ENCODE data around the gene SLC6A6. TPM values are rescaled to one million over a fixed set of nuclear protein-coding genes. Genes with fewer than 3 reads are reported as not detected.
A peak's percentile ranks its signal among the peaks of the same experiment; 100 is the strongest.

SLC6A6 gene
- total RNA-seq, 2 donors from 2014 or later: 4.9 to 5.7 TPM

- WGBS, 2 donors: 81 to 86% methylated on average over 4 of the region's 4 CpGs
- no peaks in the 10 kb centered on the region for H3K36me3 ChIP-seq (replicated peaks in 1 of 2; ENCODE audit: insufficient read depth in 1 of 2, low read depth in 2 of 2)
- DNase-seq (no peak), ATAC-seq (no peak)
- peaks cover 26% of the 10 kb centered on the region for H3K4me1 ChIP-seq
- H3K9me3 ChIP-seq: no peaks in the 10 kb centered on the region
- no peak overlapping the region for H3K27ac ChIP-seq
- intact Hi-C loops (cut with DNase I): loop anchor here (10.0 kb wide), 1 partner anchor 570 kb away; no protein-coding TSS in a partner anchor
- H3K27me3 ChIP-seq: no peaks in the 10 kb centered on the region
- H3K4me3 ChIP-seq: no peak overlapping the region
- TF ChIP-seq CTCF (IDR thresholded peaks at IDR 0.05) (no peak), POLR2A (IDR thresholded peaks at IDR 0.05) (no peak)
Observed at GRCh38 chr3:14464521-14464920, 62.1 kb downstream of the SLC6A6 start.

GRCh38 chr3:14465425-14465824 is 63.0 kb downstream of the SLC6A6 start:
- Histone ChIP-seq H3K36me3 (replicated peaks in 1 of 2; ENCODE audit: insufficient read depth in 1 of 2, low read depth in 2 of 2) (no peaks in the 10 kb centered on the region), H3K27ac (no peak overlapping the region), H3K9me3 (no peaks in the 10 kb centered on the region), H3K4me1 (peaks cover 17% of the 10 kb centered on the region), H3K27me3 (no peaks in the 10 kb centered on the region), H3K4me3 (no peak overlapping the region)
- 84 to 92% methylated on average over 3 of the region's 3 CpGs for WGBS, 2 donors
- DNase-seq: no peak
- ATAC-seq: no peak
- TF ChIP-seq POLR2A (IDR thresholded peaks at IDR 0.05) (no peak), CTCF (IDR thresholded peaks at IDR 0.05) (no peak)
- intact Hi-C loops (cut with DNase I): loop anchor here (5.0 to 10.0 kb wide), 2 partner anchors 263 to 571 kb away; no protein-coding TSS in a partner anchor

GRCh38 chr3:14466179-14466903 is 63.9 kb downstream of the SLC6A6 start:
- H3K9me3 ChIP-seq: no peaks in the 10 kb centered on the region
- H3K27me3 ChIP-seq: no peaks in the 10 kb centered on the region
- H3K4me1 ChIP-seq: peaks cover 8% of the 10 kb centered on the region
- ATAC-seq (no peak), DNase-seq (no peak)
- WGBS, 2 donors: 80 to 87% methylated on average over 21 of the region's 23 CpGs
- no peak for TF ChIP-seq POLR2A (IDR thresholded peaks at IDR 0.05)
- no peak for TF ChIP-seq CTCF (IDR thresholded peaks at IDR 0.05)
- H3K27ac ChIP-seq: no peak overlapping the region
- intact Hi-C loops (cut with DNase I): loop anchor here (5.0 to 10.0 kb wide), 2 partner anchors 264 to 572 kb away; no protein-coding TSS in a partner anchor
- H3K36me3 ChIP-seq (replicated peaks in 1 of 2; ENCODE audit: insufficient read depth in 1 of 2, low read depth in 2 of 2): no peaks in the 10 kb centered on the region
- H3K4me3 ChIP-seq: no peak overlapping the region

GRCh38 chr3:14467814-14468620 is 65.6 kb downstream of the SLC6A6 start:
- no peaks in the 10 kb centered on the region for H3K9me3 ChIP-seq
- intact Hi-C loops (cut with DNase I): loop anchor here (5.0 to 10.0 kb wide), 2 partner anchors 266 to 573 kb away; no protein-coding TSS in a partner anchor
- H3K36me3 ChIP-seq (replicated peaks in 1 of 2; ENCODE audit: insufficient read depth in 1 of 2, low read depth in 2 of 2): no peaks in the 10 kb centered on the region
- no peaks in the 10 kb centered on the region for H3K4me1 ChIP-seq
- peak; percentile 66 for ATAC-seq
- WGBS, 2 donors: 37% methylated on average over 13 to 15 of the region's 15 CpGs
- H3K27me3 ChIP-seq: no peaks in the 10 kb centered on the region
- TF ChIP-seq CTCF (IDR thresholded peaks at IDR 0.05) (peak; percentile 78 to 94 (median 88)), POLR2A (IDR thresholded peaks at IDR 0.05) (no peak)
- H3K27ac ChIP-seq: no peak overlapping the region
- H3K4me3 ChIP-seq: no peak overlapping the region
- peak; percentile 39 to 55 (median 40) for DNase-seq

Data from body of pancreas (tissue), 4 donors.